Pulmonary artery endothelial cell (primary cell): ENCODE results near the gene ZNF787. TPM values are rescaled to one million over a fixed set of nuclear protein-coding genes. Genes with fewer than 3 reads are reported as not detected.
A peak's percentile ranks its signal among the peaks of the same experiment; 100 is the strongest.

Experiments
- DNase-seq: peaks from one replicate; pipeline ENCODE4 v3.0.0-alpha.2; 2011; ENCODE audit warnings: low read depth, low spot score
- total RNA-seq: library from RNA; depleted of rRNA; stranded (reverse); fragments of >200 nt; gene quantifications from 2 replicates; pipeline ENCODE4 v1.2.3, GENCODE V29; 2014

ZNF787 gene
- total RNA-seq, 1 donor from 2014 or later: 39.2 TPM

DNA sequence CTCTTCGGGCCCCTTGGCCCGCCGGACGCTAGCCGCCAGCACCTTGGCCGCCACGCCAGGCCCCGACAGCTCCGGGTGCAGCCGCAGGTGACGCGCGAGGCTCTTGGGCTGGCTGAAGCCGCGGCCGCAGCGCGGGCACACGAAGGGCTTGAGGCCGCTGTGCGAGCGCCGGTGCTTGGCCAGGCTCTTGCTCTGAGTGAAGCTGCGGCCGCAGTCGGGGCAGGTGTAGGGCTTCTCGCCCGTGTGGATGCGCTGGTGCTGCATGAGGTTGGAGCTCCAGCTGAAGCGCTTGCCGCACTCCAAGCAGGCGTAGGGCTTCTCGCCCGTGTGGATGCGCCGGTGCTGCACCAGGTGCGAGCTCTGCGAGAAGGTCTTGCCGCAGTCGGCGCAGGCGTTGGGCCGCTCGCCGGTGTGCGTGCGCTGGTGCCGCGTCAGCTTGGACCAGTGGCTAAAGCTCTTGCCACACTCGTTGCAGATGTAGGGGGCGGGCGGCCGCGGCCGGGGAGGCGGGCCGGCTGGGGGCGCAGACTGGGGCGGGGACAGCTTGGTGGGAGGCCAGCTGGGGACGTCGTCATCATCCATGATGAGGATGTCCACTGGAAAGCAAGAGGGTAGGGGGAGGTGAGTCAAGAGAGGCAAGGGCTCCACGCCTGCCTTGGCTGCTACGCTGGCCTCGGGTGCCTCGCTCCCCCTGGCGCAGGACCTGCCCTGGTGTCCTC is 32.4 kb downstream of the ZNF787 start:
- no peak for DNase-seq

DNA sequence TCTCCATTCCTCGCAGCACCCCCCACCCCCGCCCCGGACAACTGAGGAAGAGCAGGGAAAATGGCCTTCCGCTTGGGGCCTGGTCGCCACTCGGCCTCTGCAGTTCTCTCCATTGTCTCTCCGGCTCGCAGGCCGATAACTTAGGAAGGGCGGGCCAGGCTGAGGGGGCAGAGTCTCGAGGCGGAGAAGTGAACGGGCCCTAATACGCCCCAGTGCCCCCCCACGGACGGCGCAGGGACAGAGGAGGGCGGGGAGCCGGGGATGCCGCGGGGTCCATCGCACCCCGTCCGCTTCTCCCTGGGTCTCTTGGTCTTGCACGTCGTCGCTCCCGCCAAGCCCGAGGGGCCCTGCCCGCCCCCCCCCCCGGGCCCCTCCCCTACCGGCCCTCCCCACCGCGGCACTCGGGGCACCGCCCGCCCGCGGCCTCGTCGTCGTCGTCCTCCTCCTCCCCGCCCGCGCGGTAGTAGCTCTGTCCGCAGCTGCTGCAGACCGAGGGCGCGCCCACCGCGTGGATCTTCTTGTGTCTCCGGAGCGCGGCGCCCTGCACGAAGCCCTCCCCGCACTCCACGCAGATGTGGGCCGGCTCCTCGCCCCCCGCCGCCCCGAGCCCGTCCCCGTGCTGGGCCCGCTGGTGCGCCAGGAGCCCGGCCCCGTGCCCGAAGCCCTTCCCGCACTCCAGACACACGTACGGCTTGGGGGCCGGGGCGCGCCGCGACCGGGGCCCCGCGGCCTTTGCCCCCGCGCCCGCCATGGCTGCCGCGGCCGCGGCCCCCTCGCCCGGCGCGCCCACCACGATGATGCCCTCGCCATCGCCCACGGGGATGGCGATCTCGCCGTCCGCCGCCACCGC is 33.2 kb downstream of the ZNF787 start:
- no peak for DNase-seq

GRCh38 chr19:56086671-56087430 is 34.2 kb downstream of the ZNF787 start:
- no peak for DNase-seq

- no peak for DNase-seq
These were observed 35.4 kb downstream of the ZNF787 start for GRCh38 chr19:56085571-56086275.

- DNase-seq: no peak
These were observed 36.1 kb downstream of the ZNF787 start for GRCh38 chr19:56084835-56085536.

GRCh38 chr19:56083668-56084067 is 37.4 kb downstream of the ZNF787 start:
- no peak for DNase-seq

GRCh38 chr19:56080669-56081401 is 40.3 kb downstream of the ZNF787 start:
- DNase-seq: peak; percentile 46

- DNase-seq: no peak
These were observed 41.5 kb downstream of the ZNF787 start for GRCh38 chr19:56079609-56080008.

DNA sequence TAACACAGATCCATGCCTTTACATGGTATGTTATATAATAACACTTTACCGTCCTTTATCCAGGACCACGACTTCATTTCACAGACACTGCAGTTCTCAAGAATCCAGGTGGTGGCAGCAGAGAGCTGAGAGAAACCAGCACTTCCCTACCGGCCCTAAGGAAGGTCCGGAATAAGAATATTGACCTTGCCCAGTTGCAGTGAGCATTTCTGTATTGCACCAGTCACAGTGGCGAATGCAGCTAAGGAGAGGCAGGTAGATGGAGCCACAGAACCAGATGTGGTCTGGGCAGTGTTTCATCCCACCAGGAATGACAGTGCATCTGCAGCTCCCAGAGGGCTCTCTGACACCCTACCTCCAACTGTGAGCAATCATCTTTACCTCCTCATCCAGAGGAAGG is 44.6 kb downstream of the ZNF787 start:
- DNase-seq: no peak

DNA sequence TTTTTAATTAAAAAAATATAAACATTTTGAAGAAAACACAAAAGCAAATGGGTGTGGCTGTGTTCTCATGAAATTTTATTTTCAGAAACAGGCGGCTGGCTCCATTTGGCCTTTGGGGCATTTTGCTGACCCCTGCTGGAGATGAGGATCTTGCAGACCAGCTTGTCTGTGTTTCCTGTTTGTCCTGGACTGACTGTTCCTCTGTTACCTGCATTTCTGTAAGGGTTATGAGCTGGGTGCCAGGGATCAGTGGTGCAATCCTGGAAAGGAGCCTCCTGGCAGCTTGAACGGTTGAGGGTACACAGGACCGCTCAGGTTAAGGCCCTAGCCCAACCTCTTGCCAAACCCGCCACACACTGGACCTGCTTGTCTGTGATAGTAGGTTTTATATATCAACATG is 49.9 kb downstream of the ZNF787 start:
- no peak for DNase-seq

DNA sequence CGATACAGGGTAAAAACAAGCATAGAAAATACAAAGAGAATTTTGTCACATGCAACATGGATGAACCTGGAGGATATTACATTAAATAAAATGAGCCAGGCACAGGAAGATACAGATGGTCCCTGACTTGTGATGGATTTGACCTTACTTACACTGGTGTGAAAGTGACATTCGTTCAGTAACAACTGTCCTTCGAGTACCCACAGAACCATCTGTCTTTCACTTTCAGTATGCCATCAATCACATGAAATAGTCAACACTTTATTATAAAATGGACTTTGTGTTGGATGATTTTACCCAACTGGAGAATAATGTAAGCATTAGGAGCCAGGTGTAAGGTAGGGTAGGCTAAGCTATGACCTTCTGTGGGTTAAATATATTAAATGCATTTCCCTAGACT is 51.5 kb downstream of the ZNF787 start:
- no peak for DNase-seq

GRCh38 chr19:56066152-56067023 is 54.7 kb downstream of the ZNF787 start:
- DNase-seq: no peak

DNA sequence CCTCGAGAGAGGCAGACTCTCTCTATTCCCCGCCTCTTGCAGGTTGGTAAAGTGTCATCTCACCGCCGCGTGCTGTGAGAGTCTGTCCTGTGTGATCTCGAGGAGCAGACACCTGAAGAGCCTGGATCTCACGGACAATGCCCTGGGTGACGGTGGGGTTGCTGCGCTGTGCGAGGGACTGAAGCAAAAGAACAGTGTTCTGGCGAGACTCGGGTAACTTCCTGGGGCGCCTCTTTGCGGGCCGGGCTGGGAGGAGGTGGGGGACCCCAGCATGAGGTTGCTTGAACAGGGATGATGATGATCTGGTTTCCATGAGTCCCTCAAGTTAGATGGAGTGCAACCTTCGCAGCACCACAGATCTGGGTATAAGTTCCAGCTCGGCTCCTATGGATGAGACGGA is 67.5 kb downstream of the ZNF787 start:
- no peak for DNase-seq

Other genes with a start within 250 kb of the ZNF787 start
- gene NLRP13, start 189.0 kb downstream of the ZNF787 start, total RNA-seq: not detected in 2 replicates
- gene NLRP8, start 173.5 kb downstream of the ZNF787 start, total RNA-seq: not detected in 2 replicates
- not detected in 2 replicates for gene NLRP5, start 134.5 kb downstream of the ZNF787 start, total RNA-seq
- gene ZNF444, start 20.0 kb upstream of the ZNF787 start, total RNA-seq: 15.5 and 16.0 TPM in 2 replicates
- not detected in 2 replicates for gene GALP, start 54.7 kb upstream of the ZNF787 start, total RNA-seq
- not detected in 2 replicates for gene ZSCAN5B, start 76.5 kb upstream of the ZNF787 start, total RNA-seq
- gene ZSCAN5C, start 81.0 kb upstream of the ZNF787 start, total RNA-seq: not detected in 2 replicates
- gene EDDM13, start 151.5 kb upstream of the ZNF787 start, total RNA-seq: 0.21 and 0.46 TPM in 2 replicates
- gene ZSCAN5A, start 193.5 kb upstream of the ZNF787 start, total RNA-seq: 5.1 and 7.3 TPM in 2 replicates